ENCODE results near the gene TMEM72.

The TMEM72 gene

GRCh38 chr10:44979281-44980191 lies 68.4 kb downstream of the TMEM72 start:
- Mint-ChIP-seq H3K4me3 (no peak overlapping the region), H3K27ac (no peak overlapping the region), H3K9me3 (no peaks in the 10 kb centered on the region), H3K27me3 (ENCODE audit: low read depth) (no peaks in the 10 kb centered on the region), H3K4me1 (ENCODE audit: low read depth) (peaks cover 20% of the 10 kb centered on the region), H3K36me3 (ENCODE audit: low read depth) (no peaks in the 10 kb centered on the region)
- DNase-seq (ENCODE audit: low spot score) = no peak

GRCh38 chr10:44980309-44981171 lies 69.4 kb downstream of the TMEM72 start:
- H3K27me3 Mint-ChIP-seq (ENCODE audit: low read depth) = no peaks in the 10 kb centered on the region
- H3K27ac Mint-ChIP-seq = no peak overlapping the region
- no peaks in the 10 kb centered on the region for H3K9me3 Mint-ChIP-seq
- H3K4me1 Mint-ChIP-seq (ENCODE audit: low read depth) = peaks cover 20% of the 10 kb centered on the region
- H3K4me3 Mint-ChIP-seq = no peak overlapping the region
- DNase-seq (ENCODE audit: low spot score) = no peak
- H3K36me3 Mint-ChIP-seq (ENCODE audit: low read depth) = no peaks in the 10 kb centered on the region

- H3K36me3 Mint-ChIP-seq (ENCODE audit: low read depth) = no peaks in the 10 kb centered on the region
These were observed 70.3 kb downstream of the TMEM72 start for GRCh38 chr10:44981172-44982113.

GRCh38 chr10:44982114-44982460 lies 71.0 kb downstream of the TMEM72 start:
- H3K9me3 Mint-ChIP-seq = no peaks in the 10 kb centered on the region
- H3K36me3 Mint-ChIP-seq (ENCODE audit: low read depth) = no peaks in the 10 kb centered on the region
- no peak for DNase-seq (ENCODE audit: low spot score)
- H3K4me3 Mint-ChIP-seq = no peak overlapping the region
- H3K27me3 Mint-ChIP-seq (ENCODE audit: low read depth) = peaks cover 4% of the 10 kb centered on the region
- no peak overlapping the region for H3K27ac Mint-ChIP-seq
- peaks cover 18% of the 10 kb centered on the region for H3K4me1 Mint-ChIP-seq (ENCODE audit: low read depth)

More at GRCh38 chr10:44981172-44982113, 70.3 kb downstream of the TMEM72 start:
- H3K4me1 Mint-ChIP-seq (ENCODE audit: low read depth) = peaks cover 16% of the 10 kb centered on the region
- peaks cover 3% of the 10 kb centered on the region for H3K27me3 Mint-ChIP-seq (ENCODE audit: low read depth)
- no peak for DNase-seq (ENCODE audit: low spot score)
- H3K4me3 Mint-ChIP-seq = no peak overlapping the region
- no peak overlapping the region for H3K27ac Mint-ChIP-seq
- H3K9me3 Mint-ChIP-seq = no peaks in the 10 kb centered on the region

DNA sequence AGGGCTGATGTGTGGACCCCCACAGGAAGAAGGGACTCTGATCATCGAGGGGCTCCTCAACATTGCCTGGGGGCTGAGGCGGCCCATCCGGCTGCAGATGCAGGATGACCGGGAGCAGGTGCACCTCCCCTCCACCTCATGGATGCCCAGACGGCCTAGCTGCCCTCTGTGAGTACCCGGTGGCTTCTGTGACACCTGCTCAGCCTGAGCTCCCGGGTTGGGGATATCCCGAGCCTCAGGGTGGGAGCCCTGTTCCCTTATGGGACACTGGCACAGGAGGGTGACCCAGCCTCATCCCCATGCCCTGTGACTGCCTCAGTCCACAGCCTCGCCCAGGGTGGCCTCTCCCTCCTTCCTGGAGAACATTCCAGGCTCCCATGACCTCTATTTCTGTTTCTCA lies 71.4 kb downstream of the TMEM72 start:
- Mint-ChIP-seq H3K4me3 (no peak overlapping the region), H3K27ac (no peak overlapping the region), H3K36me3 (ENCODE audit: low read depth) (no peaks in the 10 kb centered on the region), H3K27me3 (ENCODE audit: low read depth) (peaks cover 4% of the 10 kb centered on the region), H3K4me1 (ENCODE audit: low read depth) (peaks cover 18% of the 10 kb centered on the region), H3K9me3 (no peaks in the 10 kb centered on the region)
- no peak for DNase-seq (ENCODE audit: low spot score)

GRCh38 chr10:44983066-44983894 lies 72.1 kb downstream of the TMEM72 start:
- no peak for DNase-seq (ENCODE audit: low spot score)
- Mint-ChIP-seq H3K4me3 (no peak overlapping the region), H3K4me1 (ENCODE audit: low read depth) (peaks cover 16% of the 10 kb centered on the region), H3K9me3 (no peaks in the 10 kb centered on the region), H3K27me3 (ENCODE audit: low read depth) (peaks cover 8% of the 10 kb centered on the region), H3K36me3 (ENCODE audit: low read depth) (no peaks in the 10 kb centered on the region), H3K27ac (no peak overlapping the region)

DNA sequence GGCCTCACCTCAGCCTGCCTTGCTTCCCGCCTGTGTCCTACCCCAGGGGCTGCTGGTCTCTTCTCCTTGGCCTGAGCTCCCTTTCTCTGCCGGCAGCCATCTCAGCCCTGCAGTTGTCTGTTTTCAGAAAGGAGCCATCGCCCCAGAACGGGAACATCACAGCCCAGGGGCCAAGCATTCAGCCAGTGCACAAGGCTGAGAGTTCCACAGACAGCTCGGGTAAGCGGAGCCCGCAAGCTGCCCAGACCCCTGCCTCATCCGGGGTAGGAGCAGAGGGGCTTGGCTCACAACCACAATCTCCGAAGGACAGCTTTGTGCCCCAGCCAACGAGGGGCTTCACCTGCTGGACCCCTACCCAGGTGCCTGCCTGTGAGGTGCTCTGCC lies 72.8 kb downstream of the TMEM72 start:
- no peaks in the 10 kb centered on the region for H3K9me3 Mint-ChIP-seq
- H3K4me3 Mint-ChIP-seq = no peak overlapping the region
- no peak overlapping the region for H3K27ac Mint-ChIP-seq
- DNase-seq (ENCODE audit: low spot score) = no peak
- H3K27me3 Mint-ChIP-seq (ENCODE audit: low read depth) = peaks cover 11% of the 10 kb centered on the region
- no peaks in the 10 kb centered on the region for H3K36me3 Mint-ChIP-seq (ENCODE audit: low read depth)
- H3K4me1 Mint-ChIP-seq (ENCODE audit: low read depth) = peaks cover 10% of the 10 kb centered on the region

DNA sequence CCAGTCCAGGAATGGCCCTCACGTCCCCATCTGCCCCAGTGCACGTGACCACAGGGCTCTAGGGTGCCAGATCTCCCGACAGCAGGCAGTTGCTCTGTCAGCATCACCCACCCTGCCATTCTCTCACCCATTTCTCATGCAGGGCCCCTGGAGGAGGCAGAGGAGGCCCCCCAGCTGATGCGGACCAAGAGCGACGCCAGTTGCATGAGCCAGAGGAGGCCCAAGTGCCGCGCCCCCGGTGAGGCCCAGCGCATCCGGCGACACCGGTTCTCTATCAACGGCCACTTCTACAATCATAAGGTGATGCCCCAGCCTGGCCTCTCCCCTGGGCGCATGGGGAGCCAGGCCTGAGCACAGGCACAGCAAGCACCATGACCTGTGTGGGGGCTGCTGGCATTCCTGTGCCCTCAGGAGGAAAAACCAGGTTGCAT lies 73.5 kb downstream of the TMEM72 start:
- H3K4me1 Mint-ChIP-seq (ENCODE audit: low read depth) = peaks cover 10% of the 10 kb centered on the region
- H3K9me3 Mint-ChIP-seq = no peaks in the 10 kb centered on the region
- no peak overlapping the region for H3K4me3 Mint-ChIP-seq
- DNase-seq (ENCODE audit: low spot score) = no peak
- no peak overlapping the region for H3K27ac Mint-ChIP-seq
- H3K36me3 Mint-ChIP-seq (ENCODE audit: low read depth) = no peaks in the 10 kb centered on the region
- H3K27me3 Mint-ChIP-seq (ENCODE audit: low read depth) = peaks cover 11% of the 10 kb centered on the region

DNA sequence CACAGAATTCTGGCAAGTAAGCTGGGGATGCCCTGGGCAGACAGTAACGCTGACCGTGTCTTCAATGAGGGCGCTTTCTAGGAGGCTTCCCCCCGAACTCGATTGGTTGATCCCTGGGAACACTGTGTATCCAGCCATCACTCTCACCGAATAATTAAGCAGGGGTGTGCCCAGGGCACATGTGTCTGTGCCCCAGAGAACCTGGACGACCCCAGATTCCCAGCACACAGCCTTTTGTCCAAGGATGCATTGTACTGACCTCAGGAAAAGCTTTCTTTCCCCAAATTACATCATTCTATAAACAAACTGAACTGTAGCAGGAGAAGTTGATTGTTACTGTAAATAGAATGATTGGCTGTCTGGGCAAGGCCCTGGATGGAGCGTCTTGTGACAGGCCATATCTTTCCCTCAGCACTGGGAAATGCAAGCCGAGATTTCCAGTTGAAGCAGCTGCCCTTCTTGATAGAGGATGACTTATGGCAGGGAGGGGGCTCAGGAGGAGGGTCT lies 74.1 kb downstream of the TMEM72 start:
- Mint-ChIP-seq H3K27ac (no peak overlapping the region), H3K9me3 (no peaks in the 10 kb centered on the region), H3K36me3 (ENCODE audit: low read depth) (no peaks in the 10 kb centered on the region), H3K4me3 (no peak overlapping the region), H3K4me1 (ENCODE audit: low read depth) (peaks cover 12% of the 10 kb centered on the region), H3K27me3 (ENCODE audit: low read depth) (peaks cover 11% of the 10 kb centered on the region)
- DNase-seq (ENCODE audit: low spot score) = no peak

GRCh38 chr10:44986179-44986578 lies 75.0 kb downstream of the TMEM72 start:
- Mint-ChIP-seq H3K4me1 (ENCODE audit: low read depth) (peaks cover 4% of the 10 kb centered on the region), H3K4me3 (no peak overlapping the region), H3K36me3 (ENCODE audit: low read depth) (no peaks in the 10 kb centered on the region), H3K27ac (no peak overlapping the region), H3K9me3 (no peaks in the 10 kb centered on the region), H3K27me3 (ENCODE audit: low read depth) (peaks cover 11% of the 10 kb centered on the region)
- DNase-seq (ENCODE audit: low spot score) = no peak

All from T-helper 2 cell treated with Interferon-gamma antibody and Interleukin-4, amounts not matched to agents 5 μg/mL and 100 μg/mL, for 36 hours (primary cell).